GM12892 (cell line): ENCODE data around the gene HIVEP3.

Experiments
- POLR2A ChIP-seq: IDR thresholded peaks from 2 replicates; pipeline ENCODE4 v1.6.1; 2011; ENCODE audit warnings: low read depth, low read length, control low read depth
- POLR2AphosphoS5 ChIP-seq: IDR thresholded peaks from 2 replicates; pipeline ENCODE4 v1.6.1; 2011; ENCODE audit warnings: low read depth, low read length, control low read depth
- TAF1 ChIP-seq: IDR thresholded peaks from 2 replicates; pipeline ENCODE4 v1.6.1; 2011; ENCODE audit warnings: low read depth, mild to moderate bottlenecking, control low read depth, low read length, borderline replicate concordance

GRCh38 chr1:41547781-41548560, 370.8 kb downstream of the HIVEP3 start:
- TF ChIP-seq POLR2A, result no peak
- TF ChIP-seq POLR2AphosphoS5, result no peak
- TF ChIP-seq TAF1, result no peak
